Gastrocnemius medialis (tissue), 4 donors: ENCODE measurements around the gene PGS1.

Source experiments
- CTCF ChIP-seq, 5 experiments: fragments of 450-650 bp in 3 of 5; fragments of 200-600 bp in 2 of 5; sonication (generic) in 2 of 5; IDR thresholded peaks in 4 of 5; conservative IDR thresholded peaks in 1 of 5; 1 replicate in 4 of 5; 2 replicates in 1 of 5; pipeline ENCODE4 v1.5.1; 2016 to 2019; ENCODE audit warnings: antibody characterized with exemption in 5 of 5, mild to moderate bottlenecking in 3 of 5, moderate library complexity in 3 of 5
- POLR2A ChIP-seq, 2 donors: fragments of 450-650 bp; IDR thresholded peaks; one replicate each; pipeline ENCODE4 v1.6.1; 2017; ENCODE audit warnings: antibody characterized with exemption in 2 of 2, mild to moderate bottlenecking in 2 of 2, moderate library complexity in 2 of 2

- no peak for TF ChIP-seq CTCF (IDR thresholded peaks at IDR 0.05 in 4 of 5, conservative IDR thresholded peaks at IDR 0.05 in 1 of 5)
- TF ChIP-seq POLR2A (IDR thresholded peaks at IDR 0.05) = no peak
Measured at GRCh38 chr17:78415821-78416711, 37.6 kb downstream of the PGS1 start.
